Activated CD4-positive, alpha-beta T cell treated with anti-CD3 and anti-CD28 coated beads, Interleukin-2, amount 50 U/mL, for 1 hour (primary cell): ENCODE measurements around the gene PTH1R.

Experiments
- DNase-seq: peaks from one replicate; pipeline ENCODE4 v3.0.0-alpha.2; 2020

Gene PTH1R

GRCh38 chr3:46865031-46865507 lies 12.5 kb upstream of the PTH1R start:
- DNase-seq: no peak

GRCh38 chr3:46865546-46865945 lies 12.0 kb upstream of the PTH1R start:
- DNase-seq: no peak

- DNase-seq: no peak
These were observed 11.4 kb upstream of the PTH1R start for GRCh38 chr3:46866032-46866595.

GRCh38 chr3:46866720-46867549 lies 10.6 kb upstream of the PTH1R start:
- peak; percentile 85 for DNase-seq

GRCh38 chr3:46867550-46867898 lies 10.0 kb upstream of the PTH1R start:
- no peak for DNase-seq

- DNase-seq: no peak
These were observed 9.2 kb upstream of the PTH1R start for GRCh38 chr3:46868287-46868686.

GRCh38 chr3:46868948-46869347 lies 8.6 kb upstream of the PTH1R start:
- no peak for DNase-seq

GRCh38 chr3:46869440-46869839 lies 8.1 kb upstream of the PTH1R start:
- no peak for DNase-seq

- no peak for DNase-seq
These were observed 6.9 kb upstream of the PTH1R start for GRCh38 chr3:46870651-46871050.

GRCh38 chr3:46871222-46871621 lies 6.3 kb upstream of the PTH1R start:
- no peak for DNase-seq

- DNase-seq: no peak
These were observed 4.0 kb upstream of the PTH1R start for GRCh38 chr3:46873521-46873920.

GRCh38 chr3:46874430-46874829 lies 3.1 kb upstream of the PTH1R start:
- DNase-seq: no peak

GRCh38 chr3:46875560-46875959 lies 2.0 kb upstream of the PTH1R start:
- no peak for DNase-seq

- no peak for DNase-seq
These were observed 914 bp upstream of the PTH1R start for GRCh38 chr3:46876313-46877300.

- DNase-seq: no peak
These were observed 1.4 kb downstream of the PTH1R start for GRCh38 chr3:46878781-46879436.

- DNase-seq: no peak
These were observed 3.5 kb downstream of the PTH1R start for GRCh38 chr3:46880884-46881595.

- DNase-seq: peak; percentile 14
These were observed 4.3 kb downstream of the PTH1R start for GRCh38 chr3:46881596-46882376.

GRCh38 chr3:46882377-46883053 lies 5.0 kb downstream of the PTH1R start:
- no peak for DNase-seq

GRCh38 chr3:46883054-46883829 lies 5.7 kb downstream of the PTH1R start:
- DNase-seq: peak; percentile 13

- no peak for DNase-seq
These were observed 6.3 kb downstream of the PTH1R start for GRCh38 chr3:46883830-46884185.
